Stimulated activated CD4-positive, alpha-beta T cell treated with anti-CD3 and anti-CD28 coated beads, Interleukin-2, amount 100 ng/mL, for 4 hours (primary cell): Measurements from ENCODE around the gene PLA2G4A.

Experiments
- DNase-seq: peaks from one replicate; pipeline ENCODE4 v3.0.0-alpha.2; 2020; ENCODE audit warnings: low read depth

Gene PLA2G4A

GRCh38 chr1:186834399-186834958, 5.7 kb downstream of the PLA2G4A start:
- no peak for DNase-seq

- no peak for DNase-seq
Observed at GRCh38 chr1:186835448-186835847, 6.7 kb downstream of the PLA2G4A start.

- DNase-seq, result no peak
Observed at GRCh38 chr1:186837806-186838205, 9.1 kb downstream of the PLA2G4A start.

GRCh38 chr1:186838380-186839040, 9.8 kb downstream of the PLA2G4A start:
- no peak for DNase-seq

- no peak for DNase-seq
Observed at GRCh38 chr1:186839041-186839400, 10.3 kb downstream of the PLA2G4A start.

GRCh38 chr1:186841599-186841998, 12.8 kb downstream of the PLA2G4A start:
- no peak for DNase-seq

- no peak for DNase-seq
Observed at GRCh38 chr1:186842547-186842946, 13.8 kb downstream of the PLA2G4A start.

- DNase-seq, result no peak
Observed at GRCh38 chr1:186843226-186843625, 14.5 kb downstream of the PLA2G4A start.

- no peak for DNase-seq
Observed at GRCh38 chr1:186843931-186844330, 15.2 kb downstream of the PLA2G4A start.

- no peak for DNase-seq
Observed at GRCh38 chr1:186845576-186846210, 16.9 kb downstream of the PLA2G4A start.

- DNase-seq, result no peak
Observed at GRCh38 chr1:186848509-186849130, 19.9 kb downstream of the PLA2G4A start.

GRCh38 chr1:186849271-186849671, 20.5 kb downstream of the PLA2G4A start:
- no peak for DNase-seq

- DNase-seq, result no peak
Observed at GRCh38 chr1:186849826-186850225, 21.1 kb downstream of the PLA2G4A start.

- DNase-seq, result no peak
Observed at GRCh38 chr1:186854102-186854501, 25.4 kb downstream of the PLA2G4A start.

GRCh38 chr1:186858923-186859322, 30.2 kb downstream of the PLA2G4A start:
- DNase-seq, result no peak

GRCh38 chr1:186859995-186860394, 31.2 kb downstream of the PLA2G4A start:
- DNase-seq, result no peak

- DNase-seq, result no peak
Observed at GRCh38 chr1:186864296-186864695, 35.5 kb downstream of the PLA2G4A start.

- no peak for DNase-seq
Observed at GRCh38 chr1:186865253-186865652, 36.5 kb downstream of the PLA2G4A start.

- no peak for DNase-seq
Observed at GRCh38 chr1:186865857-186866256, 37.1 kb downstream of the PLA2G4A start.

- DNase-seq, result no peak
Observed at GRCh38 chr1:186869526-186870228, 40.9 kb downstream of the PLA2G4A start.

- no peak for DNase-seq
Observed at GRCh38 chr1:186871784-186872183, 43.0 kb downstream of the PLA2G4A start.

GRCh38 chr1:186872291-186872690, 43.5 kb downstream of the PLA2G4A start:
- no peak for DNase-seq

- DNase-seq, result no peak
Observed at GRCh38 chr1:186873687-186874086, 44.9 kb downstream of the PLA2G4A start.
